H1 (cell line): ENCODE results near the gene RPS27. TPM values are rescaled to one million over a fixed set of nuclear protein-coding genes. Genes with fewer than 3 reads are reported as not detected.

ENCODE experiments used
- CTCF ChIA-PET: fragments of 300-600 bp; sonication (Branson Sonifier 250); formaldehyde crosslinking; loops from one replicate; lab custom pipeline; 2021; ENCODE audit not compliant: partially characterized antibody; lab: Charles Lee
- POLR2A ChIA-PET: fragments of 300-600 bp; sonication (Branson Sonifier 250); formaldehyde crosslinking; loops from one replicate; lab custom pipeline; 2021; ENCODE audit warnings: inconsistent platforms; ENCODE audit not compliant: partially characterized antibody; lab: Charles Lee
- DNase-seq, 2 experiments: peaks; one replicate each; pipeline versions ENCODE4 v3.0.0 to v3.0.0-alpha.2; 2010 to 2022; ENCODE audit warnings: low spot score in 2 of 2, low read depth in 1 of 2, mixed read lengths in 1 of 2
- FAIRE-seq: peaks from 2 replicates; lab custom pipeline; 2011; peaks lifted over from hg19 to GRCh38; lab: Jason Lieb, UNC
- H2AFZ ChIP-seq: 2 replicates; pipeline ENCODE4 v1.8.1; 2012; ENCODE audit warnings: low read length, inconsistent platforms
- H2AK5ac ChIP-seq: 2 replicates; pipeline ENCODE4 v1.6.1; 2013; ENCODE audit warnings: low read depth, low read length
- H2BK120ac ChIP-seq: replicated peaks from 2 replicates; pipeline ENCODE3; 2013; ENCODE audit warnings: low read depth, low read length, inconsistent platforms
- H2BK12ac ChIP-seq: 2 replicates; pipeline ENCODE4 v1.6.1; 2013; ENCODE audit warnings: low read depth, low read length
- H2BK15ac ChIP-seq: 2 replicates; pipeline ENCODE4 v1.6.1; 2013; ENCODE audit warnings: low read length
- H2BK20ac ChIP-seq: 2 replicates; pipeline ENCODE4 v1.6.1; 2013; ENCODE audit warnings: low read length
- H2BK5ac ChIP-seq: 2 replicates; pipeline ENCODE4 v1.6.1; 2013; ENCODE audit warnings: low read depth, low read length
- H3K14ac ChIP-seq: 2 replicates; pipeline ENCODE4 v1.6.1; 2013; ENCODE audit warnings: inconsistent platforms; ENCODE audit not compliant: insufficient read length
- H3K18ac ChIP-seq: 2 replicates; pipeline ENCODE4 v1.6.1; 2013; ENCODE audit warnings: low read length; ENCODE audit errors: extremely low read depth
- H3K23ac ChIP-seq: 2 replicates; pipeline ENCODE4 v1.6.1; 2013; ENCODE audit warnings: inconsistent platforms; ENCODE audit not compliant: insufficient read length
- H3K23me2 ChIP-seq: 2 replicates; pipeline ENCODE4 v1.6.1; 2013; ENCODE audit warnings: low read depth, low read length
- H3K27ac ChIP-seq: 2 replicates; pipeline ENCODE4 v1.6.1; 2011; ENCODE audit warnings: low read depth, low read length, inconsistent platforms
- H3K27me3 ChIP-seq, 4 experiments: replicated peaks in 1 of 4; 1 replicate in 1 of 4; 2 replicates in 3 of 4; pipeline versions ENCODE4 v1.6.1 to v1.8.1; 2011 to 2013; ENCODE audit warnings: low read length in 3 of 4, mild to moderate bottlenecking in 3 of 4, inconsistent platforms in 2 of 4, mixed read lengths in 2 of 4, moderate library complexity in 1 of 4; ENCODE audit not compliant: control insufficient read depth in 3 of 4, insufficient read depth in 3 of 4; ENCODE audit errors: extremely low read depth in 1 of 4
- H3K36me3 ChIP-seq, 4 experiments: 2 replicates each; pipeline versions ENCODE4 v1.6.1 to v1.8.1; 2011 to 2013; ENCODE audit warnings: mild to moderate bottlenecking in 4 of 4, low read length in 3 of 4, moderate library complexity in 2 of 4, control low read depth in 1 of 4, inconsistent platforms in 1 of 4; ENCODE audit not compliant: insufficient read depth in 4 of 4, control insufficient read depth in 2 of 4
- H3K4ac ChIP-seq: replicated peaks from 2 replicates; pipeline ENCODE3; 2013; ENCODE audit warnings: low read length, low read depth, mixed read lengths, inconsistent platforms; ENCODE audit not compliant: insufficient read length
- H3K4me1 ChIP-seq, 4 experiments: replicated peaks in 1 of 4; 1 replicate in 1 of 4; 2 replicates in 3 of 4; pipeline versions ENCODE4 v1.6.1 to v1.8.1; 2011 to 2013; ENCODE audit warnings: low read length in 3 of 4, inconsistent platforms in 2 of 4, mixed read lengths in 1 of 4; ENCODE audit not compliant: insufficient read depth in 4 of 4, control insufficient read depth in 3 of 4
- H3K4me2 ChIP-seq, 2 experiments: 2 replicates each; pipeline versions ENCODE4 v1.6.1 to v1.8.1; 2011 to 2013; ENCODE audit warnings: low read depth in 2 of 2, low read length in 2 of 2, control low read depth in 1 of 2, inconsistent platforms in 1 of 2, mild to moderate bottlenecking in 1 of 2; ENCODE audit not compliant: insufficient read depth in 1 of 2
- H3K4me3 ChIP-seq, 4 experiments: fragments of 200-600, 300-600 bp in 1 of 4; sonication (generic), shearing (Covaris generic), sonication (Bioruptor Twin) in 1 of 4; 2 replicates each; pipeline versions ENCODE4 v1.5.1 to v1.8.1; 2011 to 2016; ENCODE audit warnings: low read length in 4 of 4, low read depth in 3 of 4, control low read depth in 2 of 4, inconsistent platforms in 2 of 4, mild to moderate bottlenecking in 2 of 4, mixed read lengths in 1 of 4, moderate library complexity in 1 of 4; ENCODE audit not compliant: insufficient read depth in 2 of 4; ENCODE audit errors: extremely low read depth in 1 of 4
- H3K56ac ChIP-seq: replicated peaks from 2 replicates; pipeline ENCODE3; 2013; ENCODE audit warnings: low read depth, mild to moderate bottlenecking, mixed read lengths, low read length, inconsistent platforms; ENCODE audit not compliant: insufficient read length
- H3K79me1 ChIP-seq: 2 replicates; pipeline ENCODE4 v1.6.1; 2013; ENCODE audit warnings: low read depth, low read length, control low read depth
- H3K79me2 ChIP-seq, 2 experiments: 2 replicates each; pipeline versions ENCODE4 v1.6.1 to v1.8.1; 2012 to 2013; ENCODE audit warnings: low read length in 2 of 2, mild to moderate bottlenecking in 2 of 2, inconsistent platforms in 1 of 2; ENCODE audit not compliant: insufficient read depth in 2 of 2, control insufficient read depth in 1 of 2
- H3K9ac ChIP-seq, 4 experiments: replicated peaks in 1 of 4; 1 replicate in 1 of 4; 2 replicates in 3 of 4; pipeline versions ENCODE4 v1.6.1 to v1.8.1; 2011 to 2013; ENCODE audit warnings: low read depth in 3 of 4, low read length in 3 of 4, control low read depth in 2 of 4, mild to moderate bottlenecking in 2 of 4, moderate library complexity in 2 of 4, inconsistent platforms in 1 of 4; ENCODE audit errors: extremely low read depth in 1 of 4
- H3K9me3 ChIP-seq, 2 experiments: 2 replicates each; pipeline versions ENCODE4 v1.6.1 to v1.8.1; 2012 to 2013; ENCODE audit warnings: mild to moderate bottlenecking in 2 of 2, moderate library complexity in 2 of 2, control low read depth in 1 of 2, inconsistent platforms in 1 of 2, low read depth in 1 of 2, low read length in 1 of 2, mixed read lengths in 1 of 2; ENCODE audit not compliant: insufficient read depth in 2 of 2
- H4K20me1 ChIP-seq, 2 experiments: replicated peaks in 1 of 2; 2 replicates each; pipeline versions ENCODE3 to v1.8.1; 2011 to 2013; ENCODE audit warnings: inconsistent platforms in 2 of 2, low read length in 2 of 2, mild to moderate bottlenecking in 1 of 2; ENCODE audit not compliant: insufficient read depth in 2 of 2, control insufficient read depth in 1 of 2
- H4K5ac ChIP-seq: 2 replicates; pipeline ENCODE4 v1.6.1; 2013; ENCODE audit warnings: low read length, low read depth, mixed read lengths, inconsistent platforms; ENCODE audit not compliant: insufficient read length
- H4K8ac ChIP-seq: 2 replicates; pipeline ENCODE4 v1.8.0; 2013; ENCODE audit warnings: mild to moderate bottlenecking, moderate library complexity, low read length, inconsistent platforms; ENCODE audit not compliant: insufficient read depth; ENCODE audit errors: extremely low read depth
- H4K91ac ChIP-seq: replicated peaks from 2 replicates; pipeline ENCODE3; 2013; ENCODE audit warnings: low read length, mixed read lengths, inconsistent platforms; ENCODE audit not compliant: insufficient read length
- HDAC2 ChIP-seq, 2 experiments: fragments of 300-600 bp in 1 of 2; sonication (generic) in 1 of 2; IDR thresholded peaks; 2 replicates each; pipeline ENCODE4 v1.6.1; 2011 to 2012; ENCODE audit warnings: low read depth in 2 of 2, low read length in 2 of 2, mild to moderate bottlenecking in 2 of 2, moderate library complexity in 2 of 2, borderline replicate concordance in 1 of 2, inconsistent platforms in 1 of 2
- KDM4A ChIP-seq: IDR thresholded peaks from one replicate; pipeline ENCODE4 v1.7.1; 2012; ENCODE audit warnings: low read depth, mild to moderate bottlenecking, moderate library complexity, low read length, inconsistent platforms; ENCODE audit not compliant: severe bottlenecking
- SUZ12 ChIP-seq: fragments of 200-600 bp; sonication (generic); IDR thresholded peaks from 2 replicates; pipeline ENCODE4 v1.6.1; 2012; ENCODE audit warnings: mild to moderate bottlenecking, inconsistent platforms, low read length, moderate library complexity, mixed read lengths
- TAF1 ChIP-seq: IDR thresholded peaks from 2 replicates; pipeline ENCODE4 v1.6.1; 2011; ENCODE audit warnings: mild to moderate bottlenecking, low read depth, low read length
- TAF7 ChIP-seq: optimal IDR thresholded peaks from 2 replicates; pipeline ENCODE3; 2011; ENCODE audit warnings: low read depth, mild to moderate bottlenecking, inconsistent platforms, low read length, moderate library complexity, borderline replicate concordance
- WGBS, 2 experiments: shearing (Covaris generic) in 1 of 2; methylation state at CpG; one replicate each; pipeline versions ENCODE4 v1.1.6 to v1.1.7; 2013 to 2015; ENCODE audit warnings: low lambda C conversion rate in 2 of 2, mixed read lengths in 2 of 2, inconsistent platforms in 1 of 2, low coverage in 1 of 2, missing lambda C conversion rate in 1 of 2; ENCODE audit not compliant: insufficient replicate concordance in 2 of 2, insufficient coverage in 1 of 2, insufficient read length in 1 of 2; ENCODE audit errors: extremely low coverage in 1 of 2, missing lambda C conversion rate in 1 of 2; 5-methylcytosine and 5-hydroxymethylcytosine counted together
- polyA plus RNA-seq, 7 experiments: library from polyadenylated mRNA; depleted of rRNA in 3 of 7; stranded (reverse) in 5 of 7; unstranded in 2 of 7; fragments of >200 nt in 5 of 7; fragments of 200-250 nt in 2 of 7; gene quantifications; 1 replicate in 5 of 7; 2 replicates in 1 of 7; 4 replicates in 1 of 7; pipeline versions ENCODE4 v1.2.1 to v1.2.3, GENCODE V29; 2011 to 2013; ENCODE audit warnings: missing spikeins in 2 of 7, mixed read lengths in 2 of 7
- total RNA-seq: library from RNA; stranded (reverse); fragmentation: NEBNext Ultra II Directional; extraction: Animal tissue kit (Norgen Biotek cat#: 25700); gene quantifications from 2 replicates; pipeline ENCODE4 v1.2.1, GENCODE V29; 2021

The RPS27 gene
- total and polyA plus RNA-seq, 2 of the 8 experiments (the other 6 are each of a cell fraction or from before 2014, with no cell fraction given): 1,810 to 3,155 TPM

GRCh38 chr1:153968000-153968363 lies 22.6 kb upstream of the RPS27 start:
- Histone ChIP-seq H3K4me3 (peak overlapping the region; percentile 51 to 77 (median 66)), H4K5ac (peak overlapping the region; percentile 77), H3K9ac (peak overlapping the region; percentile 65 to 84 (median 74)), H3K23ac (no peak overlapping the region), H3K79me2 (peaks cover 0 to 22% of the 10 kb centered on the region in 2 experiments; a peak in 2 of 4 replicates), H2BK15ac (0 out of 2 replicates have a peak overlapping the region, but pooled peaks have one; percentile 10), H2AK5ac (no peak overlapping the region), H2BK5ac (peak overlapping the region; percentile 21), H2BK20ac (no peak overlapping the region), H3K4me1 (peaks cover 0 to 12% (median 5%) of the 10 kb centered on the region in 4 experiments; a peak in 5 of 7 replicates), H4K91ac (no peak overlapping the region), H2BK12ac (no peak overlapping the region), H3K9me3 (no peaks in the 10 kb centered on the region), H3K79me1 (no peaks in the 10 kb centered on the region; the same call in 1 of the 2 replicates), H3K18ac (peak overlapping the region; percentile 62), H2BK120ac (no peak overlapping the region), H3K23me2 (peaks cover 16% of the 10 kb centered on the region), H4K20me1 (no peaks in the 10 kb centered on the region), H2AFZ (no peak overlapping the region), H3K56ac (no peak overlapping the region), H3K14ac (no peak overlapping the region), H3K4ac (peak overlapping the region; percentile 40), H4K8ac (peak overlapping the region; percentile 53; the same call in 1 of the 2 replicates), H3K27me3 (no peaks in the 10 kb centered on the region), H3K36me3 (peaks cover 0 to 6% (median 0%) of the 10 kb centered on the region in 4 experiments; a peak in 2 of 8 replicates), H3K27ac (peak overlapping the region; percentile 91), H3K4me2 (peak overlapping the region; percentile 69 to 91)
- DNase-seq (peak in 1 of 2 experiments; percentile 74), FAIRE-seq (no peak)
- CTCF ChIA-PET: interaction anchor here (0.6 to 4.5 kb wide), 11 partner anchors 8 to 171 kb away, joined by 3 to 29 read pairs (median 6); partner anchors contain the start of genes DENND4B, JTB and RAB13
- TF ChIP-seq TAF7: peak; percentile 36
- TF ChIP-seq TAF1: peak; percentile 19; the same call in 1 of the 2 replicates
- no peak for TF ChIP-seq SUZ12
- TF ChIP-seq KDM4A: peak; percentile 13
- TF ChIP-seq HDAC2 (IDR thresholded peaks at IDR 0.05; ENCODE audit: borderline replicate concordance in 1 of 2, low read depth in 2 of 2, low read length in 2 of 2): peak in 1 of 2 experiments; percentile 17; a peak in 1 of 4 replicates
- POLR2A ChIA-PET: interaction anchor here (0.7 to 15.7 kb wide), 21 partner anchors 8 to 1038 kb away, joined by 3 to 454 read pairs (median 4); partner anchors contain the start of genes CRTC2, DENND4B, GATAD2B and JTB
- 11% methylated on average over 8 of the region's 8 CpGs; no CpG with 5 or more reads in 1 of the 2 experiments for WGBS, 2 experiments
